ENCODE results near the gene DENND5B.

GRCh38 chr12:31629756-31630732 lies 39.1 kb upstream of the DENND5B start:
- no peak for TF ChIP-seq POLR2A (IDR thresholded peaks at IDR 0.05; ENCODE audit: low read depth, low read length)
- no peak for TF ChIP-seq SMC3 (IDR thresholded peaks at IDR 0.05; ENCODE audit: low read depth, low read length)
- no peak for TF ChIP-seq USF2 (IDR thresholded peaks at IDR 0.05; ENCODE audit: low read depth, low read length)
- TF ChIP-seq CTCF (conservative IDR thresholded peaks at IDR 0.05; ENCODE audit: low read depth, low read length): no peak
- TF ChIP-seq CEBPB (IDR thresholded peaks at IDR 0.05; ENCODE audit: low read depth, low read length): no peak
- no peak for TF ChIP-seq RCOR1 (IDR thresholded peaks at IDR 0.05; ENCODE audit: insufficient replicate concordance, low read length)
- no peak for TF ChIP-seq MAZ (IDR thresholded peaks at IDR 0.05; ENCODE audit: borderline replicate concordance, low read depth, low read length)
- no peak for TF ChIP-seq RFX5 (IDR thresholded peaks at IDR 0.05; ENCODE audit: low read depth, low read length)
- no peak for TF ChIP-seq MXI1 (IDR thresholded peaks at IDR 0.05; ENCODE audit: borderline replicate concordance, low read depth, low read length)
- no peak for TF ChIP-seq MAFK (IDR thresholded peaks at IDR 0.05; ENCODE audit: low read depth, low read length)
- no peak for TF ChIP-seq BHLHE40 (IDR thresholded peaks at IDR 0.05; ENCODE audit: low read depth, low read length)
- no peak for TF ChIP-seq RAD21 (IDR thresholded peaks at IDR 0.05; ENCODE audit: low read length)
- TF ChIP-seq NFE2L2 (IDR thresholded peaks at IDR 0.05; ENCODE audit: low read depth, low read length): no peak
- no peak for TF ChIP-seq FOS (IDR thresholded peaks at IDR 0.05; ENCODE audit: low read depth, low read length)

All from IMR-90 (cell line).